Activated naive CD4-positive, alpha-beta T cell treated with anti-CD3 and anti-CD28 coated beads, Interleukin-2, amount 10 ng/mL, durations not matched to agents 7 days and 5 days (primary cell): Measurements from ENCODE around the gene PACRGL.
"Not testable (repeated sequence)": the region's sequence is repeated elsewhere in the genome, so short reads cannot be mapped to it uniquely, and the experiment has no call there.

Experiments
- CTCF ChIA-PET: fragments of 350-600 bp; sonication (Branson Sonifier 250); formaldehyde crosslinking; loops from one replicate; lab custom pipeline; 2021; ENCODE audit warnings: antibody characterized with exemption; lab: Charles Lee
- DNase-seq: peaks from one replicate; pipeline ENCODE4 v3.0.0-alpha.2; 2020
- H3K27ac Mint-ChIP-seq: one replicate; pipeline ENCODE4 v1.8.0; 2021; ENCODE audit warnings: mild to moderate bottlenecking, moderate library complexity, mixed read lengths
- H3K27me3 Mint-ChIP-seq: one replicate; pipeline ENCODE4 v1.8.0; 2021; ENCODE audit warnings: mild to moderate bottlenecking, mixed read lengths
- H3K36me3 Mint-ChIP-seq: one replicate; pipeline ENCODE4 v1.8.0; 2021; ENCODE audit warnings: mixed read lengths
- H3K4me1 Mint-ChIP-seq: one replicate; pipeline ENCODE4 v1.8.0; 2021; ENCODE audit warnings: mixed read lengths
- H3K4me3 Mint-ChIP-seq: one replicate; pipeline ENCODE4 v1.8.0; 2021; ENCODE audit warnings: mild to moderate bottlenecking, moderate library complexity, mixed read lengths
- H3K9me3 Mint-ChIP-seq: one replicate; pipeline ENCODE4 v1.8.0; 2021; ENCODE audit warnings: mixed read lengths

PACRGL gene

GRCh38 chr4:20684852-20685763, 15.2 kb upstream of the PACRGL start:
- no peak overlapping the region for H3K27ac Mint-ChIP-seq
- no peak overlapping the region for H3K4me3 Mint-ChIP-seq
- no peak for DNase-seq
- H3K36me3 Mint-ChIP-seq, result no peaks in the 10 kb centered on the region
- no peaks in the 10 kb centered on the region for H3K4me1 Mint-ChIP-seq
- H3K9me3 Mint-ChIP-seq, result no peaks in the 10 kb centered on the region
- H3K27me3 Mint-ChIP-seq, result no peaks in the 10 kb centered on the region
- CTCF ChIA-PET, result interaction anchor here (0.8 to 2.0 kb wide), 13 partner anchors 11 to 289 kb away, joined by 3 to 14 read pairs (median 4); partner anchors contain the start of gene PACRGL

GRCh38 chr4:20687864-20688263, 12.4 kb upstream of the PACRGL start:
- no peak overlapping the region for H3K27ac Mint-ChIP-seq
- no peaks in the 10 kb centered on the region for H3K9me3 Mint-ChIP-seq
- no peaks in the 10 kb centered on the region for H3K4me1 Mint-ChIP-seq
- DNase-seq, result no peak
- no peaks in the 10 kb centered on the region for H3K36me3 Mint-ChIP-seq
- CTCF ChIA-PET, result interaction anchor here (0.8 kb wide), 1 partner anchor 11 kb away, joined by 3 read pairs; no protein-coding TSS in a partner anchor
- no peaks in the 10 kb centered on the region for H3K27me3 Mint-ChIP-seq
- H3K4me3 Mint-ChIP-seq, result no peak overlapping the region

GRCh38 chr4:20696815-20697214, 3.4 kb upstream of the PACRGL start:
- H3K27me3 Mint-ChIP-seq, result no peaks in the 10 kb centered on the region
- H3K27ac Mint-ChIP-seq, result no peak overlapping the region
- CTCF ChIA-PET, result no interaction called here
- H3K4me1 Mint-ChIP-seq, result peaks cover 22% of the 10 kb centered on the region
- H3K36me3 Mint-ChIP-seq, result no peaks in the 10 kb centered on the region
- H3K4me3 Mint-ChIP-seq, result no peak overlapping the region
- H3K9me3 Mint-ChIP-seq, result no peaks in the 10 kb centered on the region
- no peak for DNase-seq

GRCh38 chr4:20698382-20698781, 1.9 kb upstream of the PACRGL start:
- Mint-ChIP-seq H3K4me1 (peaks cover 27% of the 10 kb centered on the region), H3K4me3 (no peak overlapping the region), H3K27ac (no peak overlapping the region), H3K27me3 (no peaks in the 10 kb centered on the region), H3K9me3 (no peaks in the 10 kb centered on the region), H3K36me3 (no peaks in the 10 kb centered on the region)
- CTCF ChIA-PET, result interaction anchor here (1.1 kb wide), 1 partner anchor 10 kb away, joined by 3 read pairs; no protein-coding TSS in a partner anchor
- no peak for DNase-seq

GRCh38 chr4:20698820-20699219, 1.4 kb upstream of the PACRGL start:
- Mint-ChIP-seq H3K4me1 (peaks cover 27% of the 10 kb centered on the region), H3K9me3 (no peaks in the 10 kb centered on the region), H3K27ac (peak overlapping the region; percentile 54), H3K27me3 (no peaks in the 10 kb centered on the region), H3K4me3 (no peak overlapping the region), H3K36me3 (no peaks in the 10 kb centered on the region)
- DNase-seq, result no peak
- CTCF ChIA-PET, result interaction anchor here (1.1 to 1.5 kb wide), 3 partner anchors 11 to 15 kb away, joined by 3 to 4 read pairs (median 3); no protein-coding TSS in a partner anchor

- H3K4me3 Mint-ChIP-seq, result no peak overlapping the region
- H3K9me3 Mint-ChIP-seq, result peaks cover under 1% of the 10 kb centered on the region
- no peaks in the 10 kb centered on the region for H3K4me1 Mint-ChIP-seq
- H3K27ac Mint-ChIP-seq, result no peak overlapping the region
- no peak for DNase-seq
- CTCF ChIA-PET, result interaction anchor here (0.9 kb wide), 1 partner anchor 27 kb away, joined by 3 read pairs; no protein-coding TSS in a partner anchor
- H3K36me3 Mint-ChIP-seq, result peaks cover 23% of the 10 kb centered on the region
- no peaks in the 10 kb centered on the region for H3K27me3 Mint-ChIP-seq
These were observed 11.1 kb downstream of the PACRGL start for GRCh38 chr4:20711335-20711734.

GRCh38 chr4:20723019-20723418, 22.8 kb downstream of the PACRGL start:
- Mint-ChIP-seq H3K9me3 (peaks cover 9% of the 10 kb centered on the region), H3K27me3 (no peaks in the 10 kb centered on the region), H3K36me3 (peaks cover 52% of the 10 kb centered on the region), H3K4me1 (no peaks in the 10 kb centered on the region), H3K4me3 (no peak overlapping the region), H3K27ac (no peak overlapping the region)
- DNase-seq, result no peak
- CTCF ChIA-PET, result no interaction called here

GRCh38 chr4:20723463-20723862, 23.2 kb downstream of the PACRGL start:
- Mint-ChIP-seq H3K36me3 (peaks cover 48% of the 10 kb centered on the region), H3K27ac (no peak overlapping the region), H3K9me3 (peaks cover 9% of the 10 kb centered on the region)

GRCh38 chr4:20724915-20725314, 24.7 kb downstream of the PACRGL start:
- H3K27ac Mint-ChIP-seq, result no peak overlapping the region
- CTCF ChIA-PET, result no interaction called here
- no peaks in the 10 kb centered on the region for H3K27me3 Mint-ChIP-seq
- peaks cover 40% of the 10 kb centered on the region for H3K36me3 Mint-ChIP-seq
- no peak for DNase-seq
- peaks cover 9% of the 10 kb centered on the region for H3K9me3 Mint-ChIP-seq
- H3K4me1 Mint-ChIP-seq, result no peaks in the 10 kb centered on the region
- H3K4me3 Mint-ChIP-seq, result no peak overlapping the region

More at GRCh38 chr4:20723463-20723862, 23.2 kb downstream of the PACRGL start:
- no peaks in the 10 kb centered on the region for H3K4me1 Mint-ChIP-seq
- no peak overlapping the region for H3K4me3 Mint-ChIP-seq
- no peaks in the 10 kb centered on the region for H3K27me3 Mint-ChIP-seq
- CTCF ChIA-PET, result no interaction called here
- DNase-seq, result no peak

GRCh38 chr4:20735931-20736330, 35.7 kb downstream of the PACRGL start:
- Mint-ChIP-seq H3K9me3 (peaks cover 28% of the 10 kb centered on the region), H3K27me3 (no peaks in the 10 kb centered on the region), H3K27ac (no peak overlapping the region), H3K36me3 (peaks cover 16% of the 10 kb centered on the region), H3K4me3 (no peak overlapping the region), H3K4me1 (no peaks in the 10 kb centered on the region)
- DNase-seq, result no peak
- CTCF ChIA-PET, result no interaction called here

- DNase-seq, CTCF ChIA-PET, H3K27ac Mint-ChIP-seq, H3K36me3 Mint-ChIP-seq, H3K4me1 Mint-ChIP-seq, H3K27me3 Mint-ChIP-seq, H3K4me3 Mint-ChIP-seq: not testable (repeated sequence)
- H3K9me3 Mint-ChIP-seq, result peaks cover 21% of the 10 kb centered on the region
These were observed 45.7 kb downstream of the PACRGL start for GRCh38 chr4:20746000-20746399.

GRCh38 chr4:20752641-20753040, 52.4 kb downstream of the PACRGL start:
- CTCF ChIA-PET, result no interaction called here

GRCh38 chr4:20754036-20754435, 53.8 kb downstream of the PACRGL start:
- CTCF ChIA-PET, result no interaction called here
- Mint-ChIP-seq H3K9me3 (no peaks in the 10 kb centered on the region), H3K36me3 (no peaks in the 10 kb centered on the region), H3K27ac (no peak overlapping the region), H3K4me1 (no peaks in the 10 kb centered on the region), H3K4me3 (no peak overlapping the region), H3K27me3 (no peaks in the 10 kb centered on the region)
- no peak for DNase-seq

More at GRCh38 chr4:20752641-20753040, 52.4 kb downstream of the PACRGL start:
- no peak for DNase-seq
- Mint-ChIP-seq H3K4me1 (no peaks in the 10 kb centered on the region), H3K36me3 (no peaks in the 10 kb centered on the region), H3K4me3 (no peak overlapping the region), H3K27ac (no peak overlapping the region), H3K9me3 (no peaks in the 10 kb centered on the region), H3K27me3 (no peaks in the 10 kb centered on the region)

- CTCF ChIA-PET, result interaction anchor here (1.4 to 1.6 kb wide), 2 partner anchors 13 to 19 kb away, joined by 4 read pairs; no protein-coding TSS in a partner anchor
- Mint-ChIP-seq H3K9me3 (no peaks in the 10 kb centered on the region), H3K4me3 (no peak overlapping the region), H3K27me3 (no peaks in the 10 kb centered on the region), H3K36me3 (no peaks in the 10 kb centered on the region), H3K27ac (no peak overlapping the region), H3K4me1 (no peaks in the 10 kb centered on the region)
- no peak for DNase-seq
These were observed 59.8 kb downstream of the PACRGL start for GRCh38 chr4:20760053-20760452.
